Sigmoid colon (tissue), 4 donors: ENCODE data around the gene SNAP29.

Experiments
- EP300 ChIP-seq, 4 donors: sonication (generic); formaldehyde crosslinking; IDR thresholded peaks; one replicate each; pipeline ENCODE4 v1.6.1; 2017; ENCODE audit warnings: antibody characterized with exemption in 4 of 4
- POLR2A ChIP-seq, 2 donors: fragments of 450-650 bp; IDR thresholded peaks; one replicate each; pipeline ENCODE4 v1.6.1; 2016; ENCODE audit warnings: antibody characterized with exemption in 2 of 2, mild to moderate bottlenecking in 2 of 2, moderate library complexity in 2 of 2
- TF ChIP-seq, protein P1 (sequence below), 4 experiments: fragments of 450-650 bp in 3 of 4; fragments of 200-600 bp in 1 of 4; IDR thresholded peaks; one replicate each; pipeline ENCODE4 v1.5.1; 2016 to 2019; ENCODE audit warnings: antibody characterized with exemption in 4 of 4, mild to moderate bottlenecking in 3 of 4, moderate library complexity in 2 of 4

DNA sequence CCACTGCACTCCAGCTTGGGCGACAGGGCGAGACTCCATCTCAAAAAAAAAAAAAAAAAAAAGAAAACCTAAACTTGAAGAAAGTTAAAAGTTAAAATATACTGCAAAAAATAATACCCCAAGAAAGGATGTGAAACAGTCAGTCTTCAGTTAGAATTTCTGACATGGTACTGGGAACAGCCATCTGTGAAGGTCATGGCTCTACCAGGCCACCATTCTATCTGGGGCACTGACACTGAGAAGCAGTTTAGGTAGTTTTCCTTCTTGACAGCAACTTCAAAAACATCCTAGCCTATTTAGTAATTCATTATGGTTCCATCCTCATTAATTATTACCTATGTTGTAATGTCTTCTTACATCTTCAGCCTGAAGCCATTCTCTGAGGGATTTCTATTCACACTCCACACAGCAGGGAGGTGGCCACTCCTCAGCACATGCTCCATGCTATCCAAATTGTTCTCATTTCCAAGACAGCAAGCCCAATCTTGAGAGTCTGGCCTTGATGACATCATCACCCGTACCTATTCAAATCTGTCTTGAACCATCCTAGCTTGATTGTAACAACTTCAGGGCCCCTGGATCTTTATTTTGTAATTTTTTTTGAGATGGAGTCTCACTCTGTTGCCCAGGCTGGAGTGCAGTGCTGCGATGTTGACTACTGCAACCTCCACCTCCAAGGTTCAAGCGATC is 46.7 kb upstream of the SNAP29 start:
- TF ChIP-seq EP300 (IDR thresholded peaks at IDR 0.05), result no peak
- TF ChIP-seq, protein P1, sequence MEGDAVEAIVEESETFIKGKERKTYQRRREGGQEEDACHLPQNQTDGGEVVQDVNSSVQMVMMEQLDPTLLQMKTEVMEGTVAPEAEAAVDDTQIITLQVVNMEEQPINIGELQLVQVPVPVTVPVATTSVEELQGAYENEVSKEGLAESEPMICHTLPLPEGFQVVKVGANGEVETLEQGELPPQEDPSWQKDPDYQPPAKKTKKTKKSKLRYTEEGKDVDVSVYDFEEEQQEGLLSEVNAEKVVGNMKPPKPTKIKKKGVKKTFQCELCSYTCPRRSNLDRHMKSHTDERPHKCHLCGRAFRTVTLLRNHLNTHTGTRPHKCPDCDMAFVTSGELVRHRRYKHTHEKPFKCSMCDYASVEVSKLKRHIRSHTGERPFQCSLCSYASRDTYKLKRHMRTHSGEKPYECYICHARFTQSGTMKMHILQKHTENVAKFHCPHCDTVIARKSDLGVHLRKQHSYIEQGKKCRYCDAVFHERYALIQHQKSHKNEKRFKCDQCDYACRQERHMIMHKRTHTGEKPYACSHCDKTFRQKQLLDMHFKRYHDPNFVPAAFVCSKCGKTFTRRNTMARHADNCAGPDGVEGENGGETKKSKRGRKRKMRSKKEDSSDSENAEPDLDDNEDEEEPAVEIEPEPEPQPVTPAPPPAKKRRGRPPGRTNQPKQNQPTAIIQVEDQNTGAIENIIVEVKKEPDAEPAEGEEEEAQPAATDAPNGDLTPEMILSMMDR (IDR thresholded peaks at IDR 0.05), result no peak
- TF ChIP-seq POLR2A (IDR thresholded peaks at IDR 0.05), result no peak
